Activated CD8-positive, alpha-beta memory T cell treated with anti-CD3 and anti-CD28 coated beads, Interleukin-2, amount 50 U/mL, for 1 hour (primary cell): ENCODE data around the gene ALDH8A1.
"Not testable (repeated sequence)": the region's sequence is repeated elsewhere in the genome, so short reads cannot be mapped to it uniquely, and the experiment has no call there.

Experiments used
- DNase-seq: peaks from one replicate; pipeline ENCODE4 v3.0.0-alpha.2; 2020; ENCODE audit errors: extremely low read depth

Gene ALDH8A1

DNA sequence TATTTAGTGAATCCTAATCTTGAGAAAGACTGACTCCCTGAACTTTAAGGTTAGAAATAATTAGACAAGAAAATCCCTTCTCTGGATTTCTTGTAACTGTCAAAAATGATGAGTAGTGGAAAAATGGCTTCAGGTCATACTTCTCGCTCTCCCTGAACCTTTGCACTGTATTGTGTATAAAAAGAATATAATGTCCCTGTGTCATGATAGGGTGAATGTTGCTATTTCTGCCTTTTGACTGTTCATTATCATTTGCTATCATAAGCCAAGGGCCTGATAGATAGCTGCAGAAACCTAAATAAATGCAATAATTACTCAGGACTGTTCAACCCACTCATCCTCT, 39.3 kb downstream of the ALDH8A1 start:
- DNase-seq: no peak

DNA sequence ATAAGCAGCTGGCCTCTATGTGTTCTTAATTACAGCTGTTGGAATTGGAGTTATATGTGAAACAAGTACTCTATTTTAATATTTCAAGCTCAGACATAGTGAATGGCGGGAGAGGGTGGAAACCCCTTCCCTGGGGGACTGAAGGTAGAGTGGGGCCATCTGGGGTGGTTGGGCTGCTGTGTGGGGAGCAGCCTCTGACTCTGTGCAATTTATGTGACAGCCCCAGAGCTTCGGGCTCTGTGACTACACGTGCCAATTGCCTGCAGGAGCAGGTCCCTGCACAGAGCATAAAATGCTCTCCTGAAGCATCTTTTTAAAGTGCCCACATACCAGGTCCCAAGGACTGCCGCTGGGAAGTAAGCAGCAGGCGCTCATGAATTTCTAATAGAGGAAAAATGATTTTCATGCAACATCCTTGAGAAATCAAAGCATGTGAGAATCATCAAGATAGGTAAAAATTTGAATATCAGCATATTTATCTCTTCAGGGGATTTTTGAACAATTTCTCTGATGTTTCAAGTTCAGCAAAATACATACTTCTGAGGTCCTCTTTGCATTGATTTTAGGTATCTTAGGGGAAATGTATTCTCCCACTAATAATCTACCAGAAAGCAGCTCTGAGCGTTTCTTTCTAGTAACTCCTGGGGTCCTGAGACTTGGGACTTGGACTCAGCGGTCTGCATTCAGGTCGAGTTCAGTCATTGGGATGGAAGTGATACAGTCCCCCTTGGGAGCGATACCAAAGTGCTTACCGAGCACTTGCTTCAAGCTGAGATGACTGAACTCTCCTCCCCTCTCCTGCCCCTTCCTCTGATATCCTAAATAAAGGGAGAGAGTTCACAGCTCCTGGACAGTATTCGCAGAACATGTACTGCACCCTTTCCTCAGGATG, 40.0 kb downstream of the ALDH8A1 start:
- DNase-seq: no peak

DNA sequence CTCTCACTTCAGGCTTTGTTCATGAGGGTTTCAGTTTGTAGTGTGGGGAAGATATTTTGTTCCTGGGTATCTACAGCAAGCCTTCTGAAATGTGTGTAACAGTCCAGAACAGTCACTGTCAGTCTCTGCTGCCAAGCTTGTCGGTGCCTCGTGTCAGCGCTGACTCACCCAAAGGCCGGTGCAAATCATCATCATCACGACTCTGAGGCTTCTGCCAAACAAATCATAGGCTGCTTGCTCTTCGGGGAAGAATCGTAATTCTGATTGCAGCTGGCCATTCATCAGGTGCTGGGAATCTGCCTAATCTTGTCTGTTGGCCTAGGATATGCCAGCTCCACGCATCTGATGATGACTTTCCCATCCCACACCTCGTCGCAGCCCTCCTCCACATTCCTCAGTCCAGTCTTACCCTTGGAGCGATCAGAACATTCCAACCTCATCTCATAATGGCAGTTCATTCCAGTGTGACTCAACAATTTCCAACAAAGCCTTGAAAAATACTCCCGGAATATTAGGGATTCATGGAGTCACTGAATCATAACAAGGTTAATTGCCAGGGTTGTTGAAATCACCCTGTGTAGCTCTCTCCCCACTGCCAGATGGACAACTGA, 40.9 kb downstream of the ALDH8A1 start:
- DNase-seq: no peak

DNA sequence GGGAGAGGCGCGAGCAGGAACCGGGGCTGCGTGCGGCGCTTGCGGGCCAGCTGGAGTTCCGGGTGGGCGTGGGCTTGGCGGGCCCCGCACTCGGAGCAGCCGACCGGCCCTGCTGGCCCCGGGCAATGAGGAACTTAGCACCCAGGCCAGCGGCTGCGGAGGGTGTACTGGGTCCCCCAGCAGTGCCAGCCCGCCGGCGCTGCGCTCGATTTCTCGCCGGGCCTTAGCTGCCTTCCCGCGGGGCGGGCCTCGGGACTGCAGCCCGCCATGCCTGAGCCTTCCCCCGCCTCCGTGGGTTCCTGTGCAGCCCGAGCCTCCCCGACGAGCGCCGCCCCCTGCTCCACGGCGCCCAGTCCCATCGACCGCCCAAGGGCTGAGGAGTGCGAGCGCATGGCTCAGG, 45.2 kb downstream of the ALDH8A1 start:
- DNase-seq: not testable (repeated sequence)

DNA sequence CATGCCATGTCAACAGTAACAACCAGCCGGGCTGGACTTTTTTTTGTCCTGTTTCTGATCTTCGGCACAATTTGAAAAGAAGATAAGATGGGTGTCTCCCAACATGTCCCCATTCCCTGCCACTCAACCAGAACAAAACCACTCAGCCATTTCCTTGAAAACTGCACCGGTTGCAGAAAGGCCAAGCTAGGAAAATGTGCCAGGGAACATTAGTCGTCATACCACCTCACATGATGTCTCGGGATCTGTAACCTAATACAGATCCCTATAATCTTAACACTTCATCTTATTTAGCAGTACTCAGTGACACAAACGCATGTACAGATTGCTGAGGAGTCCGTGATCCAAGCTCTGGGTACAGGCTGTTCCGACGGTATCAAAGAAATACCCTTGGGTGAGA, 46.5 kb downstream of the ALDH8A1 start:
- no peak for DNase-seq

DNA sequence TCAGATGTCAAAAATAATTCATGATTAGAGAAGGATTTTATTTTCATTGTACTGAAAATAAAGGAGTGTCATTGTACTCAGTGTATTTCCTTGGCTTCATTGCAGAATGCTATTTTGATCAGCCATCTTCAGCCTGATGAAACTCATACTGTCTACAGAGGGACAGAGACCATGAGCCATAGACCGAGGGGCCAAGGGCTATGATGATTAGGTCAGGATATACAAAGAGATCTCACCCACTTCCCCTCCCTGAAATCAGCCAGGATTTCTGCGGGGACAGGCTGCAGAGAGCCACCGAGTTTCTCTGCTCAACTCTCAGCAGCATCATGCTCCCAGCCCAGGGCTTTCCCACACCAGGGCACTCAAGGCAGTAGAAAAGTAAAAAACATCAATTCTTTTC, 47.0 kb downstream of the ALDH8A1 start:
- no peak for DNase-seq

DNA sequence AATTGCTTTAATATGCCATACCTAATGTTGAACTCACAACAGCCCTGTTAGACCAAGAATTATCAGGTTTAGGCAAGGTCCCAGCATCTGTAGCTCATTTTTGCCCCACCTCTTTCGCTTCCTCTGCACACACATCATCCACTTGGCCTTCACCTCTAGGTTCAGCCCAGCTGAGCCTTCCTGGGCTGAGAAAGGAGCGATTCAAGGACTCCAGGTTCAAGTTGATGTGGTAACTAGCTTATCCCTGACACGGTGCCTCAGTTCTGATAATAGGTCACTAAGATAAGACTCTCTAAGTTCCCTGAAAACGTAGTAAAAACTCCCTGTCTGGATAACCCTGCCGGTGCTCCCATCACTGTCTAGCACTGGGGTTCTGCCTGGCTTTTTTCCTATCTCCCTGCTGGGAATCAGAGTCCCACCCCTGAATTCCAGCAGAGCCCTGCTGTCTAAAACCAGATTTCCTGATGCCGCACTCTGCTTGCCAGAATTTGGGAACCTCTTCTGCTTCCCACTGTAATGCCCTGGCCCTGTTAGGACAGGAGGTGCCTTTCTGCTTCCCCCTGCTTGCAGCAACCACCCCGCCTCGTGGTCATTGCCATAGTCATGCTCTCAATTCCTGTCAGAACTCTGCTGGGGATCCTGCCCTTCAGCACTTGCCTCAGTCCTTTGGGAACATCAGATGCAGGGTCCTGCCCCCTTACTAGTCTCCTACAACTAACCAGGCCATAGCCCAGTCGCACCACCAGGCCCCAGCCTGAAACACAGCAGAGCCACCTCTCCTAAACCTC, 47.6 kb downstream of the ALDH8A1 start:
- DNase-seq: no peak

DNA sequence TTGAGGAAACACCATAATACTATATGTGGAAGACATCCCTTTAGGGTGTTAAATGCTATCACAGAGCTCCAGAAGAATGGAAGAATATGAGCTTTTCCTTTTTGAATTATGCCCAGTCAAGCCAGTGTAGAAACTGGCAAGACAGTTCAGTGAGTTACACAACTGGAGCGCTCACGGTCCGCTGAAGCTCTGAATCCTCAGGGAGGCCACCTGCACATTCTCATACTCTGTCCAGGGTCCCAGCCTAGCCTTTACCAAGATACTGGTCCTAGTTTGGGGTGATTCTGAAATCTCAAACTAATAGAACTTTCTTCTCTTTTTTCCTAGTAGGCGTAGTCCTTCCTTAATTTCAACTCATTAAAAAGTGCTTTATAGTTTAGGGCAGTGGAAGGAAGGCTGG, 51.3 kb downstream of the ALDH8A1 start:
- no peak for DNase-seq

DNA sequence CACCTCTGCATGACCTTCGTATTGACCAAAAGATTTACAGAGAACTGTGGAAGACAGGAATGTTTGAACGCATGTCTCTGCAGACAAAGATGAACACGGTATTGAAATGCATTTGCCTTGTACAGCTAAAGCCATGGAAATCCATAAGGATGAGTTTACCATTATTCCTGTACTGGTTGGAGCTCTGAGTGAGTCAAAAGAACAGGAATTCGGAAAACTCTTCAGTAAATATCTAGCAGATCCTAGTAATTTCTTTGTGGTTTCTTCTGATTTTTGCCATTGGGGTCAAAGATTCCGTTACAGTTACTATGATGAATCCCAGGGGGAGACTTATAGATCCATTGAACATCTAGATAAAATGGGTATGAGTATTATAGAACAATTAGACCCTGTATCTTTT, 51.7 kb downstream of the ALDH8A1 start:
- not testable (repeated sequence) for DNase-seq

DNA sequence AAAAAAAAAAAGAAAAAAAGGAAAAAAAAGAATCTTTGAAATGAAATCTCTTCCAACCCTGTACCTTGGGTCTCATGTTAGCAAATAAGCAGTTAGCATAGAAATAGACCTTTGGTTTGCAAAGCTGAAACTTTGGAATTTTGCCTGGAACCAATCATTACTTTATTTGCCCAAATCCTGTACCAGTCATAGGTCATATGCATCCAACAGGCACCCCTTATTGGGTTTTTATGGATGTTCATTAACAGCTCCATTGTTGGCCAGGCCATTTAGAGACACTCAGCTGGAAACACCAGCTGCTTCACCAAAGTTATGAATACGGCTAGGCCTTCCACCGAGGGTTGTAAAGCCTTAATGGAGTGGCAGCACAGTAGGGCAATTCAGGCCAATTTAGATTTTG, 53.0 kb downstream of the ALDH8A1 start:
- no peak for DNase-seq

DNA sequence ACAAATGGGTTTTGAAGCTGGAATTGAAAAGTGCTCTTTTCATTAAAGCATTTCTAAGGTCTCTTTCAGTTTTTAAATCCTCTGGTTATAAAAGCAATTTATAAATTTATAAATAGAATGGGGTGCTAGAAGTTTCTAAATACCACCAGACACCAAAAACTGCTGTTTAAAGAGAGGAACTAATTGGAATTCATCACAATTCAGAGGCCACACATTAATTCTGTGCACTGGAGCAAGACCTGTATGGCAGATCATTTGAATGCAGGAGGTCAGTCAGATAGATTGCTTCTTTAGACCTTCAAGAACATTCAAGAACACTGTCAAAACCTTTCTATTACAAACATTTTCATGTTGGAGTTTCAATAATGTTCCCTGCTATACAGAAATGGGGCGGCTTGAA, 55.1 kb downstream of the ALDH8A1 start:
- no peak for DNase-seq

DNA sequence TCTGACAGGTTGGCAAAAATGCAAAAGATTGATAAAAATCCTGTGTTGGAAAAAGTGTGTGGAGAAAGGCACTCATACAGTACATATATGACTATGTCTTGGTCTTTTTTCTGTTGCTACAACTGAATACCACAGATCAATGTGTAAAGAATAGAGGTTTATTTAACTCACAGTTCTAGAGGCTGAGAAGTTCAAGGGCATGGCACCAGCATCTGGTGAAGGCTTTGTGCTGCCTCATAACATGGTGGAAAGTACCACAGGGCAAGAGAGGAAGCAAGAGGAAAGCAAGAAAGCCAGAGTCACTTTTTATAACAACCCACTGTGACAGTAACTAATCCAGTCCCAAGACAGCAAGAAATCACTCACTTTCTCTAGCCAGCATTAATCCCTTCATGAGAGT, 57.5 kb downstream of the ALDH8A1 start:
- DNase-seq: no peak

DNA sequence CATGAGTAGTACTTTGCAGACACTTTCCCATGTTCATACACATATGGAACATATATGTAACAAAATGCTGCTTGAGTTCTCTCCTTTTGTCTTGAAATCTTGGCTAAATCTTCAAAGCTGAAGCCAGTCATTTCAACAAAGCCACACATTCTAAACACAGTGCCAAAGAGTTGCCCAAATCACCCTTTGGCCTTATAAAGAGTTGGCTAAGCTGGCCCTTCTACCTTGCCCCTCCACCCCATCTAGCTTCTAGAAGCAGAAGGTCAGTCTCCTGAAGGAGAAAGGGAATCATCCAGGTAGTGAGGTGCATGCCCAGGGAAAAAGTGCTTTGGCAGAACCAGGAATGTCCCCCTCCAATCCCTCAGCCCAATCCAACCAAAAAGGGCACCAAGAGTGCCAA, 58.3 kb downstream of the ALDH8A1 start:
- DNase-seq: no peak

DNA sequence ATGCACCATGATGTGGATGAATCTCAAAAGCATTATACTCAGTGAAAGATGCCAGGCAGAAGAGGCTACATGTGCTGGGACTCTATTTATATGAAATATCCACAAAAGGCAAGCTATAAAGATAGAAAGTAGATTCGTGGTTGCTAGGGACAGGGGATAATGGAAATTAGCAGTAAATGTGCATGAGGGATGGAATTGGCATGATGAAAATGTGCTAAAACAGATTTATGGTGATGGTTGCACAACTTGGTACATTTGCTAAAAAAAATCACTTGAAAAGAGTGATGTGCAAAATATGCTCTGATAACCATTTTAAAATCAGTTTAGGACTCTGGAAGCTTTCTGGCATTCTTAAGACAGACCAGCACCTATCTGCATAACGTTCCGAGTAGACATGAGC, 61.6 kb downstream of the ALDH8A1 start:
- no peak for DNase-seq

DNA sequence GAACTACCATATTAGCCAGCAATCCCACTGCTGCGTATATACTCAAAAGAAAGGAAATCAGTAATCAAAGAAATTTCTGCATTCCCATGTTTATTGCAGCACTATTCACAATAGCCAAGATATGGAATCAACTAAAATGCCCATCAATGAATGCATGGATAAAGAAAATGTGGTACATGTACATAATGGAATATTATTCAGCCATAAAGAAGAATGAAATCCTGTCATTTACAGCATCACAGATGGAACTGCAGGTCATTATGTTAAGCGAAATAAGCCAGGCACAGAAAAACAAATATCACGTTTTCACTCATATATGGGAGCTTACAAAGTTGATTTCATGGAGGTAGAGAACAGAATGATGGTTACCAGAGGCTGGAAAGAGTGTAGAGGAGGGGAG, 65.1 kb downstream of the ALDH8A1 start:
- DNase-seq: no peak

DNA sequence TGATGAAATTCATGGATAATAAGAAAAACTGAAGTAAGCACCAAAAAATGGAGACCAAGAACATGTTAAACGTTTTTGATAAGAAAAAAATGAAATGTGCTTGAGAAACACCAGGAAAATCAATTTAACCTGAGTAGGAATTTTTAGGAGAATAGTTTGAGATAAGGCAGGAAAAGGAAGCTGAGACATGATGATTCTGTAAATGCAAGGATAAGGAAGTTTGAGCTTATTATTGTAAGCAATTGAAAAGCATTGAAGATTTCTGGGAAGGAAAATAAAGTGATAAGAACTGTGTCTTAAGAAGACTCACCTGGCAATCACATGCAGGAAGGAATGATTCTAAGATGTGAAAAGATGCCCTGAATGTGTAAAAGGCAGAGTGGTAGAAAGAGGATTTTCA, 66.6 kb downstream of the ALDH8A1 start:
- DNase-seq: no peak

DNA sequence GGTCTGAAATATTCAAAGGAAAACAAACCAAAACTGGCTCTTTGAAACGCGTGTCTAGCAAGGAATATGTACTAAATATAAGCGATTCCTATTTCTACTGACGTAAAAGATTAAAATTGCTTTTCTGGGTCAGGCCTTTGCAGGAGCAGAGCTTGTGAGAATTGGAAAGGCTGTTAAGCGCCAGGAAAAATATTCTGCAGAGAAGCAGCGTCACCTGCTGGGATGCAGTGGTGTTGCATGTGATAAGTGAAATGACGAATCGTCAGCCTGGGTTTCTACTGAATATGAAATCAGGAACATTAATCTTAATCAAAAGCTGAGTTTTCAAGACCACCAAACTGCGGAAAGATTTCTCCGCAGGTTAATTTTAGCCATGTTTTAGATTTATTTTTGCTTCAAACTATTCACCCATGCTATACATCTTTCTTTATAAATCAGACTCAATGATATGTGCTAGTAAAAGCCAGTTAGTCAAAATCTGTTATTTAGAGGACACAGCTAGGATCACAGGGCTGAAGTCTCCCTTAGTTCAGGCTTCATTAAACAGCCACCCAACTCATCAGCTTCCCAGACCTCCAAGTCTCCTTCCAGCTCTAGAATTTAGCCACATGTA, 67.4 kb downstream of the ALDH8A1 start:
- DNase-seq: no peak

DNA sequence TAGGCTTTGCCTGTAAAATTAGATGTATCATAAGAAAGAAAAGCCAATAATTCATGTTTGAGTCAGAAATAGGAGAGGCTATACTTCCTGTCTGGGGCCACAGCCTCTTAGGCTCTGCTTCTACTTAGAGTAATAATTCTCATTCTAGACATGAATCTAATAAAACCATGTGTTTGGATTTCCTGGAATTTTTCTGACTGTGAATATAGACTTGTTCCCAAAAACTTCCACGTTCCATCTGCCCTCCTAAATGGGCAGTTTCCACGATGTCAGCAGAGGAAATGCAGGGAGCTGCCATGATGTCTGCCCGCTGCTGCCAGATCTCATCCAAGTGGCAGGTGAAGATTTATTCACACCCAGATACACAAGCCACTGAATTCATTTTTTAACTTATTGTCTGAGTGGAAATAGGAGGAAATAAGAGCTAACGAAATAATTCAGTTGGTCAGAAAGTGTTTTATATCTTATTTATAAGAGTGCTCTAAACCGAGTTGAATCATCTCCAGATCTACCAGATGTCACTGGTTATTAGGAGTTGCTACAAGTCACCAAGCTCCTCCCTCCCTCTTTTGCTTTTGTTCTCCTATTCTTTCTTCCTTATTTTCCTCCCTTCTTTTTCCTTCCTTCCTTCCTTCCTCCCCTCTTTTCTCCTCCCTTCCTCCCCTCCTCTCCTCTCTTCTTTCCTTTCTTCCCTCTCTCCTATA, 69.3 kb downstream of the ALDH8A1 start:
- no peak for DNase-seq

DNA sequence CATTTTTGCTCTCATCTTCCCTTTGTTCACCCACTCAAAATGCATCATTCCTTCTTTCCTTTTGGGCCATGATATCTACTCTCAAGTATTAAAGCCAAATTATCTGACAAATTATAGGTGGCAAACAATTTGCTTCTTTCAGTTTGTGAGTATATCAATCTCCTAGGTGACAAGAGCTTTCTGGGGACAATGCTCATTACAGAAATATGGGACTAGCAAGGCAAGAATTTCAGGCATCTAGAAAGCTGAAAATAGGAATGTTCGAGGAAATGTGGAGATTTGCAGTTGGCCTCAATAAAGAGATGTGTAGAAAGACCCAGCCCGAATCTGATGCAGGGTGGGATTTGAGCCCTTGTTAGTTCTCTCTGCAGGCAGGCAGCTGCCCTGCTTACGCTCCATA, 71.8 kb downstream of the ALDH8A1 start:
- no peak for DNase-seq

DNA sequence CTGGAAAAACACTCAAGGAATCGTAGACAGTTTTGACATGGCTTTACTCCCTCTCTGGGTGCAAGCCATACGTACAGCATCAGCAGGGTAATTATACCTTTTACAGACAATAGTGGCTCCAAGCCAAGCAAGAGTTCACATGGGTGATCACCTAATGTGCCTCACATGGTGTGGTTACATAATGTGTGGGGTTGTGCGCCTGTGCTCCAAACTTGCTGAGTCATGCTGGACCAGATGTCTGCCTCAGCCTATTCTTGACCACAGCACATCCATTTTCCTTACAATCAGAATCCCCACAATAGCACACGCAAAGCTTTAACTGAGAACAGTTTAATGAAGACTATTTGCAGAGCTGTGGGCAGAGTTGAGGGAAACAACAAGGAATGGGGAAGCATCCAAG, 74.5 kb downstream of the ALDH8A1 start:
- DNase-seq: no peak

DNA sequence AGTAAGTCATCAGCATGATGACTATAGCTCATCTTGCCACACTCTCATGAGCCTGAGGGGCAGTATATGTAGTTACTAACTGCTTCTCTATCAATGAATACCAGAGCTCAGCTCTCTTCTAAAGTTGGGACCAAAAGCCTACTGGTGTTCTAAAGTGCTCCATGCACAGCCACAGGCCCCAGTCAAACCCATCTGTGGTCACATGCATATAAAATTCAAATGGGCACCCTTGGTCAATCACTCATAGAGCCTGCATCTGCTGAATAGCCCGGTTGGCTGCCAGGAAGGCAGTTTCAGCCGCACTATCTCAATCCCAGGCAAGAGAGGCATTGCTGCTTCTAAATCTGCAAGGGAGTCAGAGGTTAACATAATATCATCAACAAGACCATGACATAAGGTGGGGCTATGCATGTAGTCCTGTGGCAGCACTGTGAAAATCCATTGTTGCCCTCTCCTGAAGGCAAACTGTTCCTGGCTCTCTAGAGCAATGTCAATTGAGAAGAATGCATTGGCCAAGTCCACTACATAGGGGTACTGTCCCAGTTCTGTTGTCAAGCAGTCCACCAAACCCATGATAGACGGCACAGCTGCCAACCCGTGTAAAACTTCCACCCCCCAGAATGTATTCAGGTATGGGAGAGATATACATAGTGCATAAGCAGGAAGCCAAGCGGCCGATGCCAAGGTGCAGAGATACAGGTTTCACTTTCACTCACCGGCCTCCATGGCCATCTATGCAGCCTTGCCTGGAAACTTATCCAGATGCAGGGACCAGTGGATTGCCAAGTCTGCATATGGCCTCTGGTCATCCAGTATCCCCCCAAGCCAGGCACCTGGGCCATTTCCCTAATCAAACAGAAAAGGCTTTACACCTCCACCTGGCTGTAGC, 76.2 kb downstream of the ALDH8A1 start:
- DNase-seq: no peak
